Measurements from ENCODE around the gene IL1R2.

GRCh38 chr2:102053096-102053495, 61.3 kb downstream of the IL1R2 start:
- TF ChIP-seq CTCF (optimal IDR thresholded peaks at IDR 0.05 in 1 of 3, IDR thresholded peaks at IDR 0.05 in 1 of 3, conservative IDR thresholded peaks at IDR 0.05 in 1 of 3; ENCODE audit: extremely low read depth in 1 of 3, insufficient read depth in 2 of 3, low read length in 3 of 3) (no peak), EZH2 (IDR thresholded peaks at IDR 0.05; ENCODE audit: low read length) (no peak)

All from keratinocyte (primary cell).